HG03521 (cell line): ENCODE data around the gene PRR19.

Source experiments
- ATAC-seq: cut with Tn5 transposase; IDR thresholded peaks from one replicate; pipeline ENCODE4 v1.9.1; 2021; ENCODE audit warnings: mild to moderate bottlenecking, moderate library complexity; ENCODE audit not compliant: unreplicated experiment

PRR19 gene

GRCh38 chr19:42344336-42344893 is 42.5 kb downstream of the PRR19 start:
- ATAC-seq = no peak

GRCh38 chr19:42345191-42345812 is 43.4 kb downstream of the PRR19 start:
- ATAC-seq = no peak

DNA sequence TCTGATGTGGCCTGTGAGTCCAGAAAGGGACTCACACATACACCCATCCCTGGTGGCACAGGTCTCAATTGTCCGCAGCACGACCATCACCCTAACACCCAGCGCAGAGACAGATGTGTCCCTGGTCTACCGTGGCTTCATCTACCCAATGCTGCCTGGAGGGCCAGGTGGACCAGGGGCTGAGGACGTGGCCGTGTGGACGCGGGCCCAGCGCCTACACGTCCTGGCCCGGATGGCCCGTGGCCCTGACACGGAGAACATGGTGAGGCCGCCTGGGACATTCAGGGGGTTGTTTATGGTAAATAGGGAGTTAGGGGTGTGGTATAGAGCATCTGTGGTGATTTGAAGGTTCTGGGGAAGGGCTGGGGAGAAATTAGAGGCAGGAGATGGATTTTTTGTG is 46.3 kb downstream of the PRR19 start:
- ATAC-seq = no peak

DNA sequence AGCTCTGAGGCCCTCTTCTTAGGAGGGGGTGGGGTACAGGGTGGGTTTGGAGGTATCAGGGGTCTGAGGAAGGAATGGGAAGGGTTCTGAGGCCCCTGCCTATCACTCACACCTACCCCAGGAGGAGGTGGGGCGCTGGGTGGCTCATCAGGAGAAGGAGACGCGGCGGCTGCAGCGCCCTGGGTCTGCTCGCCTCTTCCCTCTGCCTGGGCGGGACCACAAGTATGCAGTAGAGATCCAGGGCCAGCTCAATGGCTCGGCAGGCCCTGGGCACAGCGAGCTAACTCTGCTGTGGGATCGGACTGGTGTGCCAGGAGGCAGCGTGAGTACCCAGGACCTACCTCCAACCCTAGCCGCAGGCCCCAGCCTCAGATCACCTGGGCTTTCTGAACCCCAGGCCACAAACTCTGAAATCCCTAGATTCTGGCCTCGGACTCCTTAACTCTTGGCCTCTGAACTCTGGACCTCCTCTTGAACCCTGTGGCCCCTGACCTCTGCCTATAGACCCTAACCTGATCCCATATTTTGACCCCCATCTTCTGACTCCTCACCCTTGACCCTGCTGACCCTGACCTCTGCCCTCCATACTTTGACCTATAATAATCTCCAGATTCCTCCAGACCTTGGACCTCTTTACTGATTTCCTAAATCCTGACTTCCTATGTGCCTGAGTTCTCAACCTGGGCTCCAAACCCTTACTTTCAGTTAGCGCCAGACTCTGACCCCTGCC is 47.6 kb downstream of the PRR19 start:
- ATAC-seq = no peak

DNA sequence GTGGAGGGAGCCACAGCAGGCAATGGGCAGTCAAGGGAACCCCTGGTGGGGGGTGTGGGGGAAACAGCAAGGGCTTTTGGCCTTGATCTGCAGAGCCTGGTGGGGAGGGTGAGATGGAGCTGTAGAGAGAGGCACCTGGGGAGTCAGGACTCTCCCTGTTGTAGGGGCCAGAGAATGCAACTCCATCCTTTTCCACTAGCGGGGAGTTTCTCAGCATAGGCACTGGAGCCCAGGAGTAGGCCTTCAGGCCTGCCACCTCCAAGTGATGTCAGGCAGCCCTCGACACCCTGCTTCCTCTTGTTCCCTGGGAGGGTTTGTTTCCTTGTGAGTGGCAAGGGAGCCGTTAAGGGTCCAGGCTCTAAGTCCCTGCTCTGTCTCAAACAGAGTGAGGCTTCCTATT is 48.5 kb downstream of the PRR19 start:
- ATAC-seq = no peak

DNA sequence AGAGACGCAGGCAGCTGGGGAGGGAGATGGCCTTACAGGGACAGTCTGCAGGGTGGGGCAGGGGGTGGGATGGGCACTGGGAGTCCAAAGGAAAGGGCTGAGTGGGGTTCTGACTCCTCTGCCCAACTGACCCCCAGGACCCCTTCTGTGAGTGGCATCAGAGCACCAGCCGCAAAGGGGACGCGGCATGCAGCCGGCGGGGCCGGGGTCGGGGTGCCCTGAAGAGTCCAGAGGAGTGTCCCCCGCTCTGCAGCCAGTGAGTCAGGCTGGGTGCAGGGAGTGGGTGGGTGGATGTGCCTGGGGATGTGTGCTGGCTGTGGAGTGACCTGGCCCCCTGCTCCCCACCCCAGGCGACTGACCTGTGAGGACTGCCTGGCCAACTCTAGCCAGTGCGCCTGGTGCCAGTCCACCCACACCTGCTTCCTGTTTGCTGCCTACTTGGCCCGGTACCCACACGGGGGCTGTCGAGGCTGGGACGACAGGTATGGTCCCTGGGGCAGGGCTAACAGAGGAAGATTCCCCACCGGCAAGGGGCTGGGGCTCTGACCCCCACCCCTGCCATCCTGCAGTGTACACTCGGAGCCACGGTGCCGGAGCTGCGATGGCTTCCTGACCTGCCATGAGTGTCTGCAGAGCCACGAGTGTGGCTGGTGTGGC is 49.3 kb downstream of the PRR19 start:
- no peak for ATAC-seq

DNA sequence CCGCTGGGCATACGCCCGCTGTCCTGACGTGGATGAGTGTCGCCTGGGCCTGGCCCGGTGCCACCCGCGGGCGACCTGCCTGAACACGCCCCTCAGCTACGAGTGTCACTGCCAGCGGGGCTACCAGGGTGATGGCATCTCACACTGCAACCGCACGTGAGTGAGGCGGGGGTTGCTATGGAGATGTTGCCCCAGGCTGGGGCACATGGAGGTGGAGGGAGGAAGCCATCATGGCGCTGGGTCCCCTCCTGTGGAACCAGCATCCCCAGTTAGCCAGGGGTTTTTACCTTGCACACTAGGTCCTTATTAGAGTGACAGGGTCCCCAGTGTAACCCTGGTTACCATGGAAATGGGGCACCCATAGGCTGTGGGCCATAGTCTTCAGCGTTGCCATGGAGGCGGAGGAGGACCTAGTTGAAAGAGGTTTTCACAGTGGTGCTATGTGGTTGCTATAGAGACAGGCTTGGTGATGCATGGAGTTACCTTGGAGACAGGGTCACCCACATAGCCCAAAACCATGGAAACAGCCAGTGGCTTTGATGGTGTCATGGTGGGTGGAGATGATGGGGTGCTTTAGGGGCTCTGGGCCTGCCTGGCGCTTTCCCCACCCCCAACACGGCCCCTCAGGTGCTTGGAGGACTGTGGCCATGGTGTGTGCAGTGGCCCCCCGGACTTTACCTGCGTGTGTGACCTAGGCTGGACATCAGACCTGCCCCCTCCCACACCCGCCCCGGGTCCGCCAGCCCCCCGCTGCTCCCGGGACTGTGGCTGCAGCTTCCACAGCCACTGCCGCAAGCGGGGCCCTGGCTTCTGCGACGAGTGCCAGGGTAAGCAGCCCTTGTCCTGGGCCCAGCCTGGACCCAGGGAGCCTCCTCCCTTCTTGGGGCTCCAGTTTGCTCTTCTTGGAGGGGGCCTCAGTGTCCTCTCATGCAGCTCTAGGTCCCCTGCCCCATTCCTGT is 50.6 kb downstream of the PRR19 start:
- ATAC-seq = no peak

GRCh38 chr19:42353341-42354015 is 51.5 kb downstream of the PRR19 start:
- no peak for ATAC-seq

- ATAC-seq = no peak
These were observed 54.0 kb downstream of the PRR19 start for GRCh38 chr19:42355896-42356295.

DNA sequence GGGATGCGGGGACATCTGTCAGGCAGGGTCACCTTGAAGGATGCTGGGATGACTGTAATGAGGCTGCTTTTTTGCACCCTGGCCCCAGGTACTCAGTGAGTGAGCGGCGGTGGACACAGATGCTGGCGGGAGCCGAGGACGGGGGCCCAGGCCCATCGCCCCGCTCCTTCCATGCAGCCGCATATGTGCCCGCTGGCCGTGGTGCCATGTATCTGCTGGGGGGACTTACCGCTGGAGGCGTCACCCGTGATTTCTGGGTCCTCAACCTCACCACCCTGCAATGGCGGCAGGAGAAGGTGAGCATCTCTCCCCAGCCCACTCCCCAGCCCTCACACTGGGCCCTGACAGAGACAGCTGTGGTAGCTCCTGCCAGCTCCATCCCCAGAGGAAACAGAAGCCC is 54.8 kb downstream of the PRR19 start:
- no peak for ATAC-seq

DNA sequence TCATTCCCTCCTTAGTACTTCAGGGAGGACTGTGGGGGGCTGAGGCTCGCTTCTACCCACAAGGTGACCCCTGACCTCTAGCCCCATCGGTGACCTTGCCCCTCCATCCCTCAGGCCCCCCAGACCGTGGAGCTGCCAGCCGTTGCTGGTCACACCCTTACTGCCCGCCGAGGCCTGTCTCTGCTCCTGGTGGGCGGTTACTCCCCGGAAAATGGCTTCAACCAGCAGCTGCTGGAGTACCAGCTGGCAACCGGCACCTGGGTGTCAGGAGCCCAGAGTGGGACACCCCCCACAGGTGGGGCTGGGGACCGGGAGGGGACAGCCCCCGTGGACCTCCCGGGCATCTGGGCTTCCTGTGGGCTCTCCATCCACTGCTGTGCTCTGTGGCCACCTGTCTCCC is 55.4 kb downstream of the PRR19 start:
- ATAC-seq = no peak
